Measurements from ENCODE around the gene NRG3. TPM values are rescaled to one million over a fixed set of nuclear protein-coding genes. Genes with fewer than 3 reads are reported as not detected.

The NRG3 gene
- total RNA-seq, 1 experiment from 2014 or later = not detected

GRCh38 chr10:82922755-82923154, 1047.8 kb downstream of the NRG3 start:
- no peak overlapping the region for H3K9ac ChIP-seq (ENCODE audit: low read length)
- no peaks in the 10 kb centered on the region for H3K9me2 ChIP-seq (ENCODE audit: insufficient read depth)
- ATAC-seq (no peak), DNase-seq (ENCODE audit: low read depth, low spot score) (no peak)
- H3K27ac ChIP-seq (ENCODE audit: low read depth, low read length) = no peak overlapping the region
- H3K27me3 ChIP-seq (ENCODE audit: insufficient read depth, low read length) = no peaks in the 10 kb centered on the region
- no peaks in the 10 kb centered on the region for H3K4me1 ChIP-seq (ENCODE audit: control insufficient read depth in 1 of 2, insufficient read depth in 2 of 2, low read length in 2 of 2)
- ChIA-PET POLR2A (no interaction called here), CTCF (no interaction called here), RAD21 (ENCODE audit: low non-redundant PET in 1 of 2, low total read pairs in 2 of 2, uncharacterized antibody in 2 of 2, unreplicated experiment in 2 of 2) (no interaction called here)
- TF ChIP-seq EGR1 (IDR thresholded peaks at IDR 0.05; ENCODE audit: low read depth) (no peak), TCF7L2 (IDR thresholded peaks at IDR 0.05; ENCODE audit: borderline replicate concordance, extremely low read depth, insufficient read depth, insufficient read length) (no peak), SRF (IDR thresholded peaks at IDR 0.05; ENCODE audit: low read depth) (no peak), FOSL1 (IDR thresholded peaks at IDR 0.05; ENCODE audit: low read depth) (no peak), MAX (IDR thresholded peaks at IDR 0.05) (no peak), EZH2 (IDR thresholded peaks at IDR 0.05) (no peak), CBX3 (IDR thresholded peaks at IDR 0.05; ENCODE audit: low read depth) (no peak), SP1 (IDR thresholded peaks at IDR 0.05; ENCODE audit: low read depth) (no peak), CEBPB (IDR thresholded peaks at IDR 0.05; ENCODE audit: low read depth) (no peak), ZFX (IDR thresholded peaks at IDR 0.05) (no peak), POLR2AphosphoS5 (IDR thresholded peaks at IDR 0.05; ENCODE audit: low read depth, low read length) (no peak)
- TF ChIP-seq, protein P1, sequence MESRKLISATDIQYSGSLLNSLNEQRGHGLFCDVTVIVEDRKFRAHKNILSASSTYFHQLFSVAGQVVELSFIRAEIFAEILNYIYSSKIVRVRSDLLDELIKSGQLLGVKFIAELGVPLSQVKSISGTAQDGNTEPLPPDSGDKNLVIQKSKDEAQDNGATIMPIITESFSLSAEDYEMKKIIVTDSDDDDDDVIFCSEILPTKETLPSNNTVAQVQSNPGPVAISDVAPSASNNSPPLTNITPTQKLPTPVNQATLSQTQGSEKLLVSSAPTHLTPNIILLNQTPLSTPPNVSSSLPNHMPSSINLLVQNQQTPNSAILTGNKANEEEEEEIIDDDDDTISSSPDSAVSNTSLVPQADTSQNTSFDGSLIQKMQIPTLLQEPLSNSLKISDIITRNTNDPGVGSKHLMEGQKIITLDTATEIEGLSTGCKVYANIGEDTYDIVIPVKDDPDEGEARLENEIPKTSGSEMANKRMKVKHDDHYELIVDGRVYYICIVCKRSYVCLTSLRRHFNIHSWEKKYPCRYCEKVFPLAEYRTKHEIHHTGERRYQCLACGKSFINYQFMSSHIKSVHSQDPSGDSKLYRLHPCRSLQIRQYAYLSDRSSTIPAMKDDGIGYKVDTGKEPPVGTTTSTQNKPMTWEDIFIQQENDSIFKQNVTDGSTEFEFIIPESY (IDR thresholded peaks at IDR 0.05; ENCODE audit: extremely low read depth, insufficient replicate concordance, low read length) = no peak
- TF ChIP-seq, protein P2, sequence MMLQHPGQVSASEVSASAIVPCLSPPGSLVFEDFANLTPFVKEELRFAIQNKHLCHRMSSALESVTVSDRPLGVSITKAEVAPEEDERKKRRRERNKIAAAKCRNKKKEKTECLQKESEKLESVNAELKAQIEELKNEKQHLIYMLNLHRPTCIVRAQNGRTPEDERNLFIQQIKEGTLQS (IDR thresholded peaks at IDR 0.05) = no peak
- intact Hi-C loops (cut with micrococcal nuclease) = no loop called here
- no peaks in the 10 kb centered on the region for H3K36me3 ChIP-seq (ENCODE audit: control insufficient read depth in 1 of 2, insufficient read depth in 2 of 2, low read length in 2 of 2)
- no peaks in the 10 kb centered on the region for H4K20me1 ChIP-seq (ENCODE audit: insufficient read depth)
- no TSS peak for BruUV-seq (replicated peaks)
- H3K4me3 ChIP-seq (replicated peaks in 1 of 2; ENCODE audit: low read depth in 1 of 2, low read length in 2 of 2) = no peak overlapping the region
- peaks cover 0 to 26% of the 10 kb centered on the region in 2 experiments; a peak in 2 of 4 replicates for H3K9me3 ChIP-seq (ENCODE audit: control insufficient read depth in 1 of 2, insufficient read depth in 1 of 2, low read depth in 1 of 2, low read length in 2 of 2)
- no peak overlapping the region for H2AFZ ChIP-seq (ENCODE audit: low read depth, low read length, poor library complexity, severe bottlenecking)
- no peaks in the 10 kb centered on the region for H3K79me2 ChIP-seq (ENCODE audit: insufficient read depth, low read length)
- no peak overlapping the region for H3K4me2 ChIP-seq (ENCODE audit: low read length)
